HG02623 (cell line): ENCODE results near the gene KCTD6.

Source experiments
- ATAC-seq: cut with Tn5 transposase; IDR thresholded peaks from one replicate; pipeline ENCODE4 v1.9.1; 2021; ENCODE audit warnings: moderate library complexity; ENCODE audit not compliant: unreplicated experiment

KCTD6 gene

GRCh38 chr3:58485801-58486435, 6.0 kb upstream of the KCTD6 start:
- no peak for ATAC-seq

DNA sequence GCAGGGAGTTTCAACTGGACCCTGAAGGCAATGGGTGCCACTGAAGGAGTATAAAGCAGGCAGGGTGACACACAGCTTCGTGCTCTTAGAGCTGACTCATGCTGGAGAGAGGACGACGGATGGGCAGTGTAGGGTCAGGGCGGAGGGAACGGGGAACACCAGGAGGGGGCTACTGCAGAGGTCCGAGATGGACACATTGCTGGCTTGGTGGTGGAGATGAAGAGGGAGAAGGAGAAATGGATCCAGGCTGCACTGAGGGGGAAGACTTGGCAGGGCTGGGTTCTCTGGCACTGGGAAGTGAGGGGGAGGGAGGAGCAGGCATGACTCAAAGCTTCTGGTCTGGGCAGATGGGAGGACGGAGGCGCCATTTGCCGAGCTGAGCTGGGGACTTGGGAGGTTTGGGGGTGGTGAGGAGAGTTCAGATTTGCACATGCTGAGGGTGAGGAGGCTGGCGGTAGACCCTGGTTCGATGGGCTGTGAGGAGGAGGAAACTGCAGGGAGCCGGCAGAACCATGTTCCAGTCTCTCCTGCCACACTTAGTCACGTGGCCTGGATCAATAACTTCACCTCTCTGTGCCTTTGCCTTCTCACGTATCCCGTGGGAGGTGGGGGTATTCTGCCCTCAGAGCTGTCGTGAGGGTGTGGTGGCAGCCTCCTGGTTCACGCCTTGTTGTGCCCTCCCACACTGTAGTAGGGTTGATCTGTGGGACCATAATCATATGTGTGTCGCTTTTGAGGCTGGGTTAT, 4.6 kb upstream of the KCTD6 start:
- no peak for ATAC-seq

DNA sequence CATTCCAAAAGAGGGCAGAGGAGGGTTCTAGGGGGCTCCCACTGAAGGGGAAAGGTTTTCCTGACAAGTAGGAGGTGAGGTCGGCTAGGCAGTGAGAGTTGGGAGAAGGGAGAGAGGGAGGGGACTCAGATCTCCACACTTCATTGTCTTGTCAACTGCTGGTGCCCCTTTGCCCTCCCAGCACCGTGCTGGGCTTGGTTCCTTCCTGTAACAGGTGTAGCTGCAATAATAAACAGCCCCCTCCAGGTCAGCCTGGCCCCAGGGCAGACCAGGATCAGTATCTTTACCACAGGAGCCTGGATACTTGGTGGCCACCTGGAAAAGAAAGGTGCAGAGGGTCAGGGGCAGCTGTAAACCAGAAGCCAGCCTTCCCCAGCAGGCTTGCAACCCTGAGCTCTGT, 2.9 kb upstream of the KCTD6 start:
- no peak for ATAC-seq

DNA sequence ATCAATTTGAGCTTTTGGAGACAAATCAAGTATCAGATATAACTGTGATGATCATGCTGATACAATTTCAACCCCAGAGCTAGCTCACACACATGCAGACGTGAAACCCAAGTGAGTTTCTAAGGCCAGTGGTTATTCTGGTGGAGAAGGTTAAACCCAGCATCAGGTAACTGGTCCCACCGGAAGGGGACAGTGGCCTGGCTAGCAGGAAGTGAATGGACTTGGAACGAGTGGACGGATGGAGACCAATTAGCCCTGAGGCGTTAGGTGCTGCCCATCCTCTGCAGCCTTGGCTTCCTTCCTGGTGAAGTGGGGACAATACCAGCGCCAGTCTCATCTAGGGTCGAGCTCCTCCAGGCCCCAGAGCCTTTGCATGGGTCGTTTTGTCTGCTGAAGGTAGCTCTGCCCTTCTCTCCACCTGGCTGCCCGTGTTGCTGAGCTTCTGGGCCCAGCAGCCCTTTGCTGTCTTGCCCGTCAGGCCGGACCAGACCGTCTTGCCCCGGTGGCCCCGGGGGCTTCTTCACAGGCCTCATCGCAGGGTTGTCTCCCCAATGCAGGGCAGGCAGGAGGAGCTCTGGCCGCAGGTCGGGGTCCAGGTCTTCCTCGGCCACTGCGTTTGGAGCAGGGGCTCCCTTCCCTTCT, 915 bp upstream of the KCTD6 start:
- no peak for ATAC-seq

GRCh38 chr3:58492494-58492905, 604 bp downstream of the KCTD6 start:
- ATAC-seq: no peak

DNA sequence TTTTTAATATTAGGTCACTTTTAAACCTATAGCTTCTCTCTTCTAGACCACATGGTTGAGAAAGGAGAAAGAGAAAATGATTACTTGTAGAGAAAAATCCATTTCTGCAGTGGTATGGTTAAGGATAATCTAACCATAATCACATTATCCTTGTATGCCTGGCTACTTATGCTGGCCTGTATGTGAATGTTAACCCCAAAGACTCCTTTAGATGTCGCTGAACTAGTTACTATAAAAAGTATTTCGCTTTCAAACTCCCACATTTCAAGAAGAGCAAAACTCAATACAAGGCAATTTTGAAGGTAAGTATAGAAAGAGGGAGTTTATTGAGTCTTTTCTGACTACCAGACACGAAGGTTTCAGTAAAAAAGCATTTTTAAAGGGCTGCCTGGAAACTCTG, 2.2 kb downstream of the KCTD6 start:
- ATAC-seq: no peak

DNA sequence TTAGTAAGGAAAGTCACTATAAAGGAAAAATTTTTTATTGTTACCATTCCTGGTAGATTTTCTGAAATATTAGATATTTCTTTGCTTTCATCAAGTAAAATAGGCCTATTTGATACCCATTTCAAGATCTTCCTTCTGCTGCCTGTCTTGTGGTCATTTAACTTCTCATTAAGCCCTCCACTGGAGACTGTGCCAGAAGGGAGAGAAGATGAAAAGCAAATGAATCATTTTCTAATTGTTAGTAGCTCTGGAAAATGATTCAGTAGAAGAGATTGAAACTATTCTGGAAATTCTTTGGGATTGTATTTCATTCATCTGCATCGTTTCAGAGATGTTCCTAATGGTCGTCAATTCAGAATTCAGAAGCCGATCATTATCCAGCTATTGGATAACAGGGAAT, 3.2 kb downstream of the KCTD6 start:
- ATAC-seq: no peak

DNA sequence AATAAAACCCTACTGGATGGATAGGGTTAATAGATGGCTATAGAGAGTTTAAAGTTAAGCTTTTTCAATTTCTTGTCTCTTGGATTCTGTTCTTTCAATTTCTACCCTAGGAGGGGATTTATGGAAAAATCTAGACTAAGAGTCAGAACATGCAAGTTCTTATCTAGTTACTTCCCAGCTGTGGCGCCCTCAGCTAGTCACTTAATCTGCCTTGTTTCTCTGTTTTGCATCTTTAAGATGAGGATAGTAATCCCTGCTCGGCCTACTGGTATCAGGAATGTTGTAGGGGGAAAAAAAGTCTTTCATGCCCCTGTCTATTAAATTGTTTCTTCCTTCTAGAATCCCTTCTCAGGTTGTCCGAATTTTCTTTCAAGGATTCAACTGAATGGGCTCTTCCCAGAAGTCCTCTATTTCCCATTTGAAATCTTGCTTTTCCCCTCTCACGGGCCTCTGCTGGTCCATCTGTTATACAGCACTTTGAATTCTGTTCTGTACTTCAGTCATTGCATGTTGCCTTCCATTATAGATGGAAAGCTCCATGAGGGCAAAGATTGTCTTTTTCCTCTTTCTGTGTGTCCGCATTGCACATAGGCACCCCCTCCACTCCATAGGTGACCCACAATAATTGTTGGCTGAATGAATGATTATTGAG, 4.4 kb downstream of the KCTD6 start:
- no peak for ATAC-seq

DNA sequence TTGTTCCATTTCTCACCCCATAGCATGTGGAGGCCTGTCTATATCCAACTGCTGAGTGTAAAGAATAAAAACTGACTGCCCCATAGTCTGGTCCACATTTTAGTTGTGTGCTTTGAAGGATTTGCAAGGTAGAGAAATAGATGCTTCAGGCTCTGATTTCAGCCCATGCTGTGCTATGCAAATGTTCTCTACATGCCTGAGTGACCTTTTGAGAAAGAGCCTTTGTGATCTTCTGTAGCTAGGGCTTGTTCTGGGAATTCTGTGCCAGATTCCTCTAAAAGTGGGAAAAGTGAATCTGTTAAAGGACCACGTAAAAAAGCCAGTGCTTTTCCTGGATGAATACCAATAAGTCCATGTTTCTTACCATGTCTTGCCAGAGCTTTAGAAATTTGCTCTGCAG, 5.2 kb downstream of the KCTD6 start:
- no peak for ATAC-seq

DNA sequence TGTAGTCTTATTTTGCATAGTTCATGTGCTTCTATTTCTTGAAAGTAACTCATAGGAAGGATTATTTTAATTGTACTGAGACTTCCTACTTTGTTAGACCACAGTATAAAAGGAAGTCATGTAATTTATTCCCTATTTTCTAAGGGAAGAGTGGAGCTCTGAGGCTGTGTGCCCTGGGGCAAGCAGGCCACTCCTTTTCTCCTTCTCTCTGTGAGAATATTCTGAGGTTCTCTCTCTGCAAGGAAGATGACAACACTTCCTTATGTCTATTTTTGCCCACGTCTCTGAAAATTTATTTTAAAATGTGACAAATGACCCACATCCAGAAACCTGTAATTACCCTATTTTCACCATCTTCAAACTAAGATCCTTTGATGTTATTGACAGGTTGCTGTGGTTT, 11.0 kb downstream of the KCTD6 start:
- ATAC-seq: no peak

GRCh38 chr3:58507356-58508078, 15.6 kb downstream of the KCTD6 start:
- ATAC-seq: no peak

- ATAC-seq: no peak
These were observed 16.5 kb downstream of the KCTD6 start for GRCh38 chr3:58508437-58508836.

DNA sequence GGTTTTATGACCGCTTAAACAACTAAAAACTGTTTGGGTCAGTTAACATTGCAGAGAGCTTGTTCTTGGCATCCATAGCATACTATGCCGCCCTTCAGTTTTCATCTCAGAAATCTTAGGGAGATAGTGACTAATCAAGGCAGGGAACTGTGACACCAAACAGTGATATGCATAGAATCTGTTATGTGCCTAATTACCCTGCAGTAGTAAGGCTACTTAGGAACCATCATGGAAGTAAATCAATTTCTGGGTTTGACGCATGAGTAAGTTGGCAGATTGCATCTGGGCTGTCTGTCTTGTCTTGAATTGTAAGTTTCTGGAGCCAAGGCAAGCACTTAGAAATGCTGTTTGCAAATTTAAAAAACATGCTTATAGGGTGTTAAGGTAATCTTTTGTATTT, 22.5 kb downstream of the KCTD6 start:
- no peak for ATAC-seq

DNA sequence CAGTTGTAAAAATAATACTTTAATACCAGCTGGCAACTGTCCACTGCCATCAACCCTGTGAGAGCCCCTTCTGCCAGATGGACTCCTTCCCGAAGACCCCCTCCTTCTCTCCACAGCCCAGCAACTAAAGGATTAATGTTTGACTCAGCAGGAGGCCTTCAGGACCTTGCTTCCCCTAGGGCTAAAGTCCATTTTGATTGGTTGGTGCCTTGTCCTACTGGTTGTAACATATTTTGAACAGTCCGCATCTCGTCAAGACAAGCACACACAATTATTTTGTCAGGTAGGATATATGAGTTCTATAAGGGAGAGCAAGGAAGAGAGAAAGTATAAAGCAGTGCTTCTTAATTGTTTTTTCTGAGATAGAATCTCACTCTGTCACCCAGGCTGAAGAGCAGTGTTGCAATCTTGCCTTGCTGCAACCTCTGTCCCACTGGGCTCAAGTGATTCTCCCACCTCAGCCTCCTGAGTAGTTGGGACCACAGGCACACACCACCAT, 26.4 kb downstream of the KCTD6 start:
- no peak for ATAC-seq

DNA sequence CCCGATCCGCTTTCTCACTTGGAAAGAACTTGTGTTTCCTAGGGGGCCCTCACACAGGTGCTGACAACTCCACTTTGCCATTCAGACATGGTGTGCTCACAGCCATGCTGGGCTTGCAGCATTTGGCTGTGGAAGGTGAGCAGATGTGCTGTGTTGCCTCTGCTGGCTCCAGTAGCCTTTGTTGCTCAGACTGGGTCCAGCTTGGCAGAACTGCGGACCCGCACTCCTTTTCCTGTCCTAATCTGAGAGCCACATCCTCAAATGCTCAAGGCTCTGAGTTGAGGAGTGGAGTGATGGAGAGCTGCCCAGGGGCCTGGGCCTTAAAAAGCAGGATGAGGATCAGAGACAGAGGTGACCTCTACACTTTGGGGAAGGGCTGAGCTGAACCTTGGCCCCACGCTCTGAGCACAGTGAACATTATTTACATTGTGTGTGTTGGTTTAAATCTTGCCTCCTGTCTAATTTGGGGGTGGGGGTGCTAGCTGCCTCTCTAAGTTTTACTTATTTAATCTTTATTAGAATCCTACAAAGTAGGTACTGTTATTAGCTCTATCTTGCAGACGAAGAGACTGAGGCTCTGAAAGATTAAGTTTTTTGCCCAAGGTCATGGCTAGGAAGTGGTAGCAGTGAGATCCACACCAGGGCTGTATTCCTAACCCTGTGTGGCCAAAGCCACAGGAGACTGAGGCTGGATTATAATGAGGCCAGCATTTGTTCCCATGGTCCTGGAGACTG, 27.9 kb downstream of the KCTD6 start:
- ATAC-seq: no peak

GRCh38 chr3:58520403-58521335, 28.8 kb downstream of the KCTD6 start:
- no peak for ATAC-seq

GRCh38 chr3:58521336-58521670, 29.4 kb downstream of the KCTD6 start:
- ATAC-seq: no peak

DNA sequence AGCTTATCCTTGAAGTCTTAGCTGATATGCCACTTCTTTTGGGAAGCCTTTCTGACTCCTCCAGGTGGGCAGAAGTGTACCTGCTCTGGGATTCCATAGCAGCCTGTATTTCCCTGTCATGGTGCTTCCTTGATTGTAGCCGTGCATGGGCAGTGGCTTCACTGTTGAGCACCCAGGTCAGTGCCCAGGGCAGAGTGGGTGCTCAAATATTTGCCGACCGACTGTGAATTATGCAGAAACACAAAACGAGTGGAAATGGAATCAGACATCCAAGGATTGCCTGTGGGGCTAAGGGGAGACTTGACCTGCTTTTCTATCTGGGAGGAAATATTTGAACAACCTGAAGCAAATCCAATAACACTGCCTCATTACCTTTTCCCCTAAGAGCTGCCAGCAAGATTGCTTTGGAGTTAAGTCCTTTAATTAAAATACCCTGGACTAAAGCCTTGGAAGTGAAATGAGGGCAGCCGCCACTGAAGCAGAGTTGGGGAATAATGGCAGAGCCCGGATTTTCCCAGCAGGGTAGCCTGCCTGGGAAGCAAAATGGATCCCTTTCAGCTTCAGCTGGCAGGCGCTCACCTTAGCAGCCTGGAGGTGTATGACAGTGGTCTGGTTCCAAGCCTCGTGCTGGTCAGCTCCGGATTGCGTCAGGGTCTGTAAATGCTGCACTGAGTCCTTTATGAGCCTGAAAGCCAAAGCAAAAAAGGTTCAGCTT, 30.2 kb downstream of the KCTD6 start:
- ATAC-seq: no peak
